ENCODE measurements around the gene FCF1.
"Not testable (repeated sequence)": the region's sequence is repeated elsewhere in the genome, so short reads cannot be mapped to it uniquely, and the experiment has no call there.

Gene FCF1

GRCh38 chr14:74702293-74702692 is 10.7 kb upstream of the FCF1 start:
- DNase-seq = no peak

- DNase-seq = no peak
These were observed 9.9 kb upstream of the FCF1 start for GRCh38 chr14:74703043-74703442.

- no peak for DNase-seq
These were observed 8.3 kb upstream of the FCF1 start for GRCh38 chr14:74704656-74705055.

- DNase-seq = no peak
These were observed 7.1 kb upstream of the FCF1 start for GRCh38 chr14:74705613-74706500.

- DNase-seq = no peak
These were observed 2.5 kb upstream of the FCF1 start for GRCh38 chr14:74710480-74710879.

GRCh38 chr14:74711651-74712050 is 1.3 kb upstream of the FCF1 start:
- no peak for DNase-seq

GRCh38 chr14:74713395-74713735 is 421 bp downstream of the FCF1 start:
- no peak for DNase-seq

GRCh38 chr14:74720526-74720925 is 7.6 kb downstream of the FCF1 start:
- DNase-seq = no peak

- DNase-seq = no peak
These were observed 10.2 kb downstream of the FCF1 start for GRCh38 chr14:74723134-74723533.

GRCh38 chr14:74732387-74732786 is 19.4 kb downstream of the FCF1 start:
- no peak for DNase-seq

GRCh38 chr14:74733221-74733620 is 20.3 kb downstream of the FCF1 start:
- no peak for DNase-seq

- no peak for DNase-seq
These were observed 22.2 kb downstream of the FCF1 start for GRCh38 chr14:74735125-74735524.

GRCh38 chr14:74737753-74738325 is 24.9 kb downstream of the FCF1 start:
- DNase-seq = no peak

GRCh38 chr14:74739293-74740030 is 26.5 kb downstream of the FCF1 start:
- no peak for DNase-seq

- DNase-seq = no peak
These were observed 34.3 kb downstream of the FCF1 start for GRCh38 chr14:74747237-74747636.

- DNase-seq = no peak
These were observed 41.2 kb downstream of the FCF1 start for GRCh38 chr14:74754157-74754556.

GRCh38 chr14:74754899-74755298 is 42.0 kb downstream of the FCF1 start:
- DNase-seq = no peak

GRCh38 chr14:74756326-74756725 is 43.4 kb downstream of the FCF1 start:
- no peak for DNase-seq

- not testable (repeated sequence) for DNase-seq
These were observed 45.6 kb downstream of the FCF1 start for GRCh38 chr14:74758505-74758904.

- DNase-seq = peak; percentile 87 to 88
These were observed 50.2 kb downstream of the FCF1 start, which contains the start of gene YLPM1 for GRCh38 chr14:74762917-74763802. YLPM1 (plus strand) TSS chr14:74763316; CDS start chr14:74763490, 174 bp downstream.

GRCh38 chr14:74763803-74764531 is 51.0 kb downstream of the FCF1 start:
- peak; percentile 5 to 10 for DNase-seq

- no peak for DNase-seq
These were observed 52.8 kb downstream of the FCF1 start for GRCh38 chr14:74765721-74766120.

Data from activated CD4-positive, alpha-beta T cell treated with anti-CD3 and anti-CD28 coated beads, Interleukin-2, amount 50 U/mL, for 4 hours (primary cell).